ENCODE measurements around the gene TLCD3A. TPM values are rescaled to one million over a fixed set of nuclear protein-coding genes. Genes with fewer than 3 reads are reported as not detected.
A peak's percentile ranks its signal among the peaks of the same experiment; 100 is the strongest.
"Not testable (repeated sequence)": the region's sequence is repeated elsewhere in the genome, so short reads cannot be mapped to it uniquely, and the experiment has no call there.

The TLCD3A gene
- total RNA-seq, 1 donor from 2014 or later = 10.1 TPM

GRCh38 chr17:743139-743538 lies 10.7 kb downstream of the TLCD3A start:
- ATAC-seq = no peak
- DNase-seq (ENCODE audit: low spot score) = no peak
- intact Hi-C loops (cut with DNase I) = no loop called here

- ATAC-seq = no peak
- DNase-seq (ENCODE audit: low spot score) = no peak
- intact Hi-C loops (cut with DNase I) = no loop called here
These were observed 12.5 kb downstream of the TLCD3A start for GRCh38 chr17:744937-745336.

- ATAC-seq (no peak), DNase-seq (ENCODE audit: low spot score) (no peak)
- intact Hi-C loops (cut with DNase I) = no loop called here
These were observed 13.0 kb downstream of the TLCD3A start for GRCh38 chr17:745406-745805.

GRCh38 chr17:746181-746580 lies 13.8 kb downstream of the TLCD3A start:
- no peak for DNase-seq (ENCODE audit: low spot score)
- intact Hi-C loops (cut with DNase I) = no loop called here
- no peak for ATAC-seq

- intact Hi-C loops (cut with DNase I) = no loop called here
- ATAC-seq (no peak), DNase-seq (ENCODE audit: low spot score) (no peak)
These were observed 14.6 kb downstream of the TLCD3A start for GRCh38 chr17:746783-747629.

GRCh38 chr17:748604-749003 lies 16.2 kb downstream of the TLCD3A start:
- DNase-seq (ENCODE audit: low spot score); intact Hi-C loops (cut with DNase I); ATAC-seq: not testable (repeated sequence)

GRCh38 chr17:749359-749758 lies 17.0 kb downstream of the TLCD3A start:
- intact Hi-C loops (cut with DNase I); DNase-seq (ENCODE audit: low spot score); ATAC-seq: not testable (repeated sequence)

GRCh38 chr17:750431-751037 lies 18.1 kb downstream of the TLCD3A start:
- ATAC-seq (no peak), DNase-seq (ENCODE audit: low spot score) (no peak)
- intact Hi-C loops (cut with DNase I) = no loop called here

GRCh38 chr17:751269-752001 lies 19.0 kb downstream of the TLCD3A start:
- intact Hi-C loops (cut with DNase I) = no loop called here
- ATAC-seq (no peak), DNase-seq (ENCODE audit: low spot score) (no peak)

GRCh38 chr17:752002-752619 lies 19.7 kb downstream of the TLCD3A start, which contains the start of gene GEMIN4:
Gene GEMIN4 (minus strand): TSS chr17:752264. CDS start chr17:752142, 122 bp downstream.
- DNase-seq (ENCODE audit: low spot score) (peak; percentile 97), ATAC-seq (peak; percentile 93)
- intact Hi-C loops (cut with DNase I) = no loop called here

- intact Hi-C loops (cut with DNase I) = no loop called here
- ATAC-seq = peak; percentile 88
- peak; percentile 86 for DNase-seq (ENCODE audit: low spot score)
These were observed 20.3 kb downstream of the TLCD3A start for GRCh38 chr17:752620-753219.

- DNase-seq (ENCODE audit: low spot score) (no peak), ATAC-seq (no peak)
- intact Hi-C loops (cut with DNase I) = no loop called here
These were observed 21.0 kb downstream of the TLCD3A start for GRCh38 chr17:753418-753817.

- DNase-seq (ENCODE audit: low spot score); intact Hi-C loops (cut with DNase I); ATAC-seq: not testable (repeated sequence)
These were observed 23.0 kb downstream of the TLCD3A start for GRCh38 chr17:755319-755961.

GRCh38 chr17:756010-756567 lies 23.7 kb downstream of the TLCD3A start:
- ATAC-seq; intact Hi-C loops (cut with DNase I); DNase-seq (ENCODE audit: low spot score): not testable (repeated sequence)

GRCh38 chr17:759964-760363 lies 27.6 kb downstream of the TLCD3A start:
- no peak for ATAC-seq
- DNase-seq (ENCODE audit: low spot score) = no peak
- intact Hi-C loops (cut with DNase I) = no loop called here

GRCh38 chr17:760371-760770 lies 28.0 kb downstream of the TLCD3A start:
- DNase-seq (ENCODE audit: low spot score) (no peak), ATAC-seq (no peak)
- intact Hi-C loops (cut with DNase I) = no loop called here

GRCh38 chr17:767076-767475 lies 34.7 kb downstream of the TLCD3A start:
- DNase-seq (ENCODE audit: low spot score) (no peak), ATAC-seq (no peak)
- intact Hi-C loops (cut with DNase I) = no loop called here

GRCh38 chr17:773016-773415 lies 40.6 kb downstream of the TLCD3A start:
- intact Hi-C loops (cut with DNase I) = no loop called here
- ATAC-seq (no peak), DNase-seq (ENCODE audit: low spot score) (no peak)
